AG04450 (cell line): ENCODE measurements around the gene CLEC2A. TPM values are rescaled to one million over a fixed set of nuclear protein-coding genes. Genes with fewer than 3 reads are reported as not detected.

Source experiments
- CTCF ChIA-PET: fragments of 300-600, 350-600 bp; formaldehyde crosslinking; extraction: SDS; loops from one replicate; lab custom pipeline; 2022; ENCODE audit warnings: antibody characterized with exemption, inconsistent platforms; lab: Charles Lee
- POLR2A ChIA-PET: fragments of 350-600 bp; formaldehyde crosslinking; extraction: SDS; loops from one replicate; lab custom pipeline; 2021; ENCODE audit warnings: antibody characterized with exemption, inconsistent platforms; lab: Yijun Ruan, JAX
- DNase-seq: peaks from one replicate; pipeline ENCODE4 v3.0.0-alpha.2; 2011; ENCODE audit warnings: low read depth, low spot score
- H3K27ac ChIP-seq: one replicate; pipeline ENCODE4 v1.5.1; 2012; ENCODE audit warnings: low read depth, low read length, control low read depth
- H3K27me3 ChIP-seq: one replicate; pipeline ENCODE4 v1.6.0; 2012; ENCODE audit warnings: low read length; ENCODE audit not compliant: control insufficient read depth, insufficient read depth
- H3K4me3 ChIP-seq: 2 replicates; pipeline ENCODE4 v1.5.1; 2011; ENCODE audit warnings: mild to moderate bottlenecking, low read depth, low read length, control low read depth
- H3K9me3 ChIP-seq: 2 replicates; pipeline ENCODE4 v1.5.1; 2012; ENCODE audit warnings: low read length; ENCODE audit not compliant: control insufficient read depth, insufficient read depth
- polyA plus RNA-seq: library from polyadenylated mRNA; depleted of rRNA; stranded (reverse); fragments of >200 nt; gene quantifications from 2 replicates; pipeline ENCODE4 v1.2.3, GENCODE V29; 2011
- TF ChIP-seq, protein P1 (sequence below): IDR thresholded peaks from 2 replicates; pipeline ENCODE4 v1.5.1; 2011; ENCODE audit warnings: low read depth, low read length, control low read depth, inconsistent platforms

Gene CLEC2A
- polyA plus RNA-seq, 1 experiment = not detected

DNA sequence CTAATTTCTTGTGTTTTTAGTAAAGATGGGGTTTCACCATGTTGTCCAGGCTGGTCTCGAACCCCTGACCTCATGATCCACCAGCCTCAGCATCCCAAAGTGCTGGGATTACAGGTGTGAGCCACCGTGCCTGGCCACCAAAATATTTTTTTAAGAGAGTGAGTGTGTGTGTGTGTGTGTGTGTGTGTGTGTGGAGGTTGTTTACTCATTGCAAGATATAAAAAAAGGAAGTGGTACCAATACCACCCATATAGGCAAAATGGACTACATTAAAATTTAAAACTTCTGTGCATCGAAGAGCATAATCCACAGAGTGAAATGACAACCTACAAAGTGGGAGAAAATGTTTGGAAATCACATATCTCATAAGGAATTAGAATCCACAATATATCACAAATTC lies 15.5 kb upstream of the CLEC2A start:
- ChIA-PET POLR2A (no interaction called here), CTCF (no interaction called here)
- DNase-seq = no peak
- no peak overlapping the region for H3K27ac ChIP-seq
- TF ChIP-seq, protein P1, sequence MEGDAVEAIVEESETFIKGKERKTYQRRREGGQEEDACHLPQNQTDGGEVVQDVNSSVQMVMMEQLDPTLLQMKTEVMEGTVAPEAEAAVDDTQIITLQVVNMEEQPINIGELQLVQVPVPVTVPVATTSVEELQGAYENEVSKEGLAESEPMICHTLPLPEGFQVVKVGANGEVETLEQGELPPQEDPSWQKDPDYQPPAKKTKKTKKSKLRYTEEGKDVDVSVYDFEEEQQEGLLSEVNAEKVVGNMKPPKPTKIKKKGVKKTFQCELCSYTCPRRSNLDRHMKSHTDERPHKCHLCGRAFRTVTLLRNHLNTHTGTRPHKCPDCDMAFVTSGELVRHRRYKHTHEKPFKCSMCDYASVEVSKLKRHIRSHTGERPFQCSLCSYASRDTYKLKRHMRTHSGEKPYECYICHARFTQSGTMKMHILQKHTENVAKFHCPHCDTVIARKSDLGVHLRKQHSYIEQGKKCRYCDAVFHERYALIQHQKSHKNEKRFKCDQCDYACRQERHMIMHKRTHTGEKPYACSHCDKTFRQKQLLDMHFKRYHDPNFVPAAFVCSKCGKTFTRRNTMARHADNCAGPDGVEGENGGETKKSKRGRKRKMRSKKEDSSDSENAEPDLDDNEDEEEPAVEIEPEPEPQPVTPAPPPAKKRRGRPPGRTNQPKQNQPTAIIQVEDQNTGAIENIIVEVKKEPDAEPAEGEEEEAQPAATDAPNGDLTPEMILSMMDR = no peak
- H3K27me3 ChIP-seq = peaks cover 5% of the 10 kb centered on the region
- no peaks in the 10 kb centered on the region for H3K9me3 ChIP-seq
- H3K4me3 ChIP-seq = no peak overlapping the region

GRCh38 chr12:9944391-9944790 lies 12.2 kb upstream of the CLEC2A start:
- POLR2A ChIA-PET = no interaction called here

DNA sequence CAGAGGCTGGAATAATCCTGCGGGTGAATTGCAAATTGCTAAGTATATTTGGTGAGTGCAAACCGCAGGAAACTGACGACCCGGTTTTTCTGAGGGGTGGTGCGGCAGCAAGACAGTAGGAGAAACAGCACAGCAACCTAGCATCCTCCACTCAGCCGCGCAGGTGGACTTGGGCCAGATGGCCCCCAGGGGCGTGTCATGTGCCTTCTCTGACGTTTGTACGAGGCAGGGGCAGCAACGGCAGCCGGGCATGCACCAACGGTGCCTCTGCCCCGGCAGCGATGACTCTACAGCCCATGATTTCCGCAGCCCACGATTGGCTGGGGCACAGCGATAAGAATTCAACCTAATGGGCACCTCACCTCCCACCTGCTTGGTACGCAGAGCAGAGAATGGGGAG lies 11.1 kb upstream of the CLEC2A start:
- TF ChIP-seq, protein P1 = no peak
- Histone ChIP-seq H3K9me3 (no peaks in the 10 kb centered on the region), H3K27ac (no peak overlapping the region), H3K27me3 (peaks cover 5% of the 10 kb centered on the region), H3K4me3 (no peak overlapping the region)
- ChIA-PET CTCF (interaction anchor here (1.0 kb wide), 1 partner anchor 193 kb away, joined by 5 read pairs; no protein-coding TSS in a partner anchor), POLR2A (no interaction called here)
- DNase-seq = no peak

More at GRCh38 chr12:9944391-9944790, 12.2 kb upstream of the CLEC2A start:
- DNase-seq = no peak
- Histone ChIP-seq H3K9me3 (no peaks in the 10 kb centered on the region), H3K27ac (no peak overlapping the region), H3K4me3 (no peak overlapping the region), H3K27me3 (peaks cover 5% of the 10 kb centered on the region)
- CTCF ChIA-PET = interaction anchor here (0.7 to 1.0 kb wide), 2 partner anchors 131 to 194 kb away, joined by 3 to 5 read pairs; no protein-coding TSS in a partner anchor
- TF ChIP-seq, protein P1 = no peak

DNA sequence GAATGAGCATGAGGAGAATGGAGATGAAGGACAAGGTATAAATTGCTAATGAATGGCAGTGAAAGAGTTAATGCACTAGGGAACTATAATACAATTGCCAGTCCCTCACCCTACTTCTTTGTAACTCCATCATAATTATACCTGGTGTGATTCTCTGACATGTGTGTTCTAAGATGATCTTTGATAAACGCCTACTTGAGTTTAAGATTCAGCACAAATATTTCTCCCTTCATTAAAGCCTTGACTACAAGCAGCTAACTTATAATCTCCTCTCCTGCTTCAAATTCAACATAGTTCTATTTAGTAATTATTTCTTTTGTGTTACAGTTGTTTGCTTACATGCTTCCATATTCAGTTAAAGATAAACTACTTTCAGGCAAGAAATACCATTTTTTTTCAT lies 9.7 kb upstream of the CLEC2A start:
- Histone ChIP-seq H3K27me3 (peaks cover 5% of the 10 kb centered on the region), H3K27ac (no peak overlapping the region), H3K9me3 (no peaks in the 10 kb centered on the region), H3K4me3 (no peak overlapping the region)
- TF ChIP-seq, protein P1 = no peak
- ChIA-PET POLR2A (no interaction called here), CTCF (interaction anchor here (0.5 to 2.5 kb wide), 3 partner anchors 191 to 198 kb away, joined by 3 to 17 read pairs (median 4); no protein-coding TSS in a partner anchor)
- DNase-seq = no peak

DNA sequence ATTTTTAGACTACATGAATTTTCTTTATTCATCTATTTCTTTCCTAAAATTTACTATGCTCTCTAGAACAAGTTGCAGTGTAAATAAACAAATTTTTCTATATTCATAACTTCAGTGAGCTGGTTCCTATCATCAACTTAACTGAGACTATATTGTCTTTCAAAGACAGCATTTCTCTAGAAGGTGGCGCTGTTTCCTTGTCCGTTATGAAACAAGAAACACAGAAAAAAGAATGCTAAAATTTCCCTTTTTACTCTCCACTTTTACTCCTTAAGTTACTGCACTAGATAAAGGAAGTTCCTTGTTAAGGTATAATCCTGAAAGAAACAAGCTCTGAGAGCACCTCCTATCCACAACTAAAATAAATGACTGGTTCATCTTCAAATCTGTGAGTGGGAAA lies 8.2 kb upstream of the CLEC2A start:
- POLR2A ChIA-PET = no interaction called here

More for the DNA sequence above, 8.2 kb upstream of the CLEC2A start:
- Histone ChIP-seq H3K9me3 (no peaks in the 10 kb centered on the region), H3K27ac (no peak overlapping the region), H3K27me3 (peaks cover 5% of the 10 kb centered on the region), H3K4me3 (no peak overlapping the region)
- DNase-seq = no peak
- CTCF ChIA-PET = interaction anchor here (0.8 to 3.3 kb wide), 16 partner anchors 9 to 296 kb away, joined by 3 to 31 read pairs (median 4); partner anchors contain the start of gene CLEC2A
- TF ChIP-seq, protein P1 = peak; percentile 50
